HG03108 (cell line): ENCODE measurements around the gene SETD7.

Experiments
- ATAC-seq: cut with Tn5 transposase; IDR thresholded peaks from one replicate; pipeline ENCODE4 v1.9.1; 2021; ENCODE audit warnings: moderate library complexity; ENCODE audit not compliant: unreplicated experiment

SETD7 gene

DNA sequence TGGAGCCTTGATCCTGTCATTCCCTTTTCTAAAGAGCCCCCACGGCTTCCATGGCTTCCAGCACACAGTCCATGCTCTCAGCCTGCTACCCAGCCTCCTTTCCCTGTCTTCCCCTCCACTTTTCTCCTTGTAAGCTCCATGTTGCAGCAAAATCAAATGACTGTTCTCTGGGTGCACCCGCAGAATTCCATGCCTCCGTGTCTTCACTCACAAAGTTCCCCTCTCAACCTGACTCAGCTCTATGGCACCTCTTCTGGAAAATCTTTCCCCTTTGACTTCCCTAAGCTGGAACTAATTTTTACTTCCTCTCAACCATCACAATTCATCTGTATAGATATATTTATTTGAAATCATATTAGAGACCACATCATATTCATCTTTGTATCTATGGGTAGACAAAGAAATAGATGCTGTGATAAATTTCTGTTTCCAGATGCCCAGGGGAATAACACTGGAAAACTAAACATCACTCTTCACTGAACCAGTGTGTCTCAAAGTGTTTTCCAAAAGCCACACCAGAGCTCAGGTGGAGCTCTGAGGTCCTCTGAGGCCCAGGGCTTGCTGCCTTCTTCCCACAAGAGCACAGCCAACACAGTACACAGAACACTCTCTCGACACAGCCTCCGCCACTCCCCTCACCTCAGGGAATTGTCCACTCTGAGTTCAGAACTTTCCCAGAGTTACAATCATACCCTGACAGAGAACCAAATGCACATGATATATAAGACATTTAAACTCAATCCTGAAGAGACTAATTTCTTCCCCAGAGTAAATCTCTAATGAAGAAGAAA, 3.3 kb downstream of the SETD7 start:
- no peak for ATAC-seq

- ATAC-seq: no peak
Measured at GRCh38 chr4:139550724-139551429, 5.1 kb downstream of the SETD7 start.

DNA sequence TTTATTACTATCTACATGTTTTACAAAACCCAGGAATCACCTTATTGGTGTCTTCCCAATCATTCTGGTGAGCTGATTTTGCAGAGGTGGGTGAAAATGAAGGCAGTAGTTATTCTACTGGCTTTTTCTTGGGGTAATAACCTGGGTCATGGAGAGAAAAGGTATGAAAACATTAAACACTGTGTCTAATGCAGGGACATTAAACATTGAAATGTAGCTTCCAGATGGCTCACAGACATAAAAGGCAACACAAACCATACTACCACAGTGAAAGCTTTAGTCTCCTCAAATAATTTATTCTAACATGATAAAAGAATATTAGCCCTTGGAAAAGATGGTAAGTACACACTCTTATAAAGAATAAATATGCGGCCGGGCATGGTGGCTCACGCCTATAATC, 8.0 kb downstream of the SETD7 start:
- ATAC-seq: no peak

GRCh38 chr4:139540632-139541031, 15.4 kb downstream of the SETD7 start:
- no peak for ATAC-seq

DNA sequence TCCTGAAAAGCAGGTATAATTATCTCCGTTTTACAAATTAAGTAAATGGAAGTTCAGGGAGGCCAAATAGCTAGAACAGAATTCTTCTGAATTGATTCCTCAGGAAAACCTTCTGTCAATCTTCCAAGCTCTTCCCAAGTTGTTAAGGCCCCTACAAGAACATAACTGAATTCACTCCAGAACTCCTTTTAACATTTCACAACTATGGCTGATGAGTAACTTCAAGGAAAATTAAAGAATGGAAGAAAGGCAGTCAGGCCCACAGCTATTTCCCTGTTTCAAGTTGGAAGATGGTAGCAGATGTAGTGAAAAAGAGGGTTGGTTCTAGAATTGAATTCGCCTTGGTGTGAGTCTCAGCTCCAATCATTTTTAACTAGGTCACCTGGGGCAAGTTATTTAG, 15.9 kb downstream of the SETD7 start:
- ATAC-seq: no peak

DNA sequence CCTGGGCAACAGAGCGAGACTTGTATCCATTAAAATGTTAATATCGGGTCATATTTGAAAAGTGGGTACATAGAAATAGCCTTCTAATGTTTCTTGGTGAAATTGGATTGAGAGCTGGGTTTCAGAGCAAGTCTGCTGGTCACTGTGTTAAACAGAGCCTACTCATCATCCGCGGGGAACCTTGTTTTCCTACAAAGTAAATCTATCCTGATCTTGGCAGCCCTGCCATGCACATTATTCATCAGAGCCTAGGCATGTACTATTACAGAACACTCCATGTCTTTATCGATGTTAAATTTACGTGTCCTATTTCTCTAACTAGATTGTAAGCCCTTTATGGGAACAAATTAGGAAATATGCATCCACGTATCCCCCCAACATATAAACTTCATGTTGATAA, 18.7 kb downstream of the SETD7 start:
- no peak for ATAC-seq

GRCh38 chr4:139535871-139536234, 20.2 kb downstream of the SETD7 start:
- ATAC-seq: no peak

- ATAC-seq: no peak
Measured at GRCh38 chr4:139535228-139535870, 20.7 kb downstream of the SETD7 start.

- no peak for ATAC-seq
Measured at GRCh38 chr4:139534287-139534950, 21.6 kb downstream of the SETD7 start.

DNA sequence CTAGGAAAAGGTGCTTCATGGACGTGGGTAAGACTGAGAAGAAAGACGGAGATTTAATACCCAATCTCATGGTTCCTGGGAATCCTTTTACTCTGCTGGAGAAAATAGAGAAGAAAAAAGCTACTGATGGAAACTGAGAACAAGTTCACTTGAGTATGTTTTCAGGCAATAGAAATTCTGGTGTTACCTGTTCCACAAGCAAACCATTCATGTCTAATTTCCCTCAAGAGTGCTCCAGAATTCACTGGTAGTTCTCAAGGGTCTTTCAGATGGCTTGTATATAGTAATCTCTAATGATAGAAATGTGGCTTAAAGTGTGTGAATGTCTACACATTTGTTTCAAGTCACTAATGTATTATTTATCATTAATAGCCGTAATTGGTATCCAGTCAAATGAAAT, 22.5 kb downstream of the SETD7 start:
- no peak for ATAC-seq

- ATAC-seq: no peak
Measured at GRCh38 chr4:139532947-139533346, 23.1 kb downstream of the SETD7 start.

DNA sequence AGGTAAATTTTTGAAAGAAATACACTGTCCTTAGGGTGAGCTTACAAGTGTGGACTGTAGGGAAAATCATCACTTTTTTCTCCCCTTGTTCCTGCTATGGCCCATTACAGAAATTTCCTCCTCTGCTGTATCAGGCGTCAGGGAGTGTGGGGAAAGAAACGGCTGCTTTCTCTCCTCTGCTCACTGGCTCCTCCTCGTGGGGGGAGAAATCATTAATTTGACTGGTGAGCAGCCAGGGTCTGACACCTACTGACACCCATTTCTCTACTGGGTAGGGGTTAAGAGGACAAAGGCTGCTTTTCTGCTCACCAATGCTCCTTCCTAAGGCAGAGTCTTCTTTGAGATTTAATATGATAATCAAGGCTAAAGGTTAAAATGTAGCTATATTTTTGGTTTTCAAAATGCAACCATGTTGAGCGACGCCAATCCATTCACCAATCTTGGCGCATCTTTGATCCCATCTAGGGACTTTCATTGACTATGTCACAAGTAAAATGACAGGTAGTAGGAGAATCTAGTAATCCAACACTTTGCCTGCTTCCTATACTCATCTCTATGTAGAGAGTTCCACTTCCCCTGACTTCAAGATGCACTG, 25.1 kb downstream of the SETD7 start:
- ATAC-seq: no peak

- peak; percentile 68 for ATAC-seq
Measured at GRCh38 chr4:139528377-139529005, 27.5 kb downstream of the SETD7 start.

GRCh38 chr4:139526928-139527327, 29.1 kb downstream of the SETD7 start:
- ATAC-seq: no peak

- no peak for ATAC-seq
Measured at GRCh38 chr4:139525414-139525813, 30.6 kb downstream of the SETD7 start.

GRCh38 chr4:139524062-139524631, 31.9 kb downstream of the SETD7 start:
- no peak for ATAC-seq

- no peak for ATAC-seq
Measured at GRCh38 chr4:139523076-139523475, 32.9 kb downstream of the SETD7 start.

GRCh38 chr4:139522457-139522856, 33.6 kb downstream of the SETD7 start:
- no peak for ATAC-seq

DNA sequence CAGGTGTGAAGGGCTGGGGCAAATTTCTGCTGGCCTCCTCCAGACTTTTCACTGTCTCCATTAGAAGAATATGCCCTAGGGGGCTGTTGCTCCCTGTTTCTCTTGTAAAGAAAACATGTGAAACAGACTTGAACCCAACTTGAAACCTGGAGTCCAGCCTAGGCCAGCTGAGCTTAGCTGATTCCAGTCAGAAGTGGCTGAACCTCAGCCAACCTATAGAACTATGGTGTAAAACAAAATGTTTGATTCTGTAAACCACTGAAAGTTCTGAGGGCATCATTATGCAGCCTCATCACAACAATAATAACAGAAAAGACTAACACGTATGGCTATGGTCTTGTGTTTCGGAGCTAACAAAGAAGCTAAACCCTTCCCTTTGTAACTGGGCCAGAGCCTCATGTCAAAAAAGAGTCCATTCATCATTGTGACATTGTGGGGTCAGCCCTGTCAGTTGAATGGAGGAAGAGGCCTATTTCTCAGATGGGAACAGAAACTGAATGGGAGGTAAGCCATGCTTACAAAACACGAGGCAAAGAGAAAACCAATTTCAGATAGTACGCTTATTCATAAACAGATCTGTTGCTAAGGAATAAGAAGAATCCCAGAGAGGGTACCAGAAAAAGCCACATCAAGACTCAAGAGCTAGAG, 34.1 kb downstream of the SETD7 start:
- ATAC-seq: no peak

DNA sequence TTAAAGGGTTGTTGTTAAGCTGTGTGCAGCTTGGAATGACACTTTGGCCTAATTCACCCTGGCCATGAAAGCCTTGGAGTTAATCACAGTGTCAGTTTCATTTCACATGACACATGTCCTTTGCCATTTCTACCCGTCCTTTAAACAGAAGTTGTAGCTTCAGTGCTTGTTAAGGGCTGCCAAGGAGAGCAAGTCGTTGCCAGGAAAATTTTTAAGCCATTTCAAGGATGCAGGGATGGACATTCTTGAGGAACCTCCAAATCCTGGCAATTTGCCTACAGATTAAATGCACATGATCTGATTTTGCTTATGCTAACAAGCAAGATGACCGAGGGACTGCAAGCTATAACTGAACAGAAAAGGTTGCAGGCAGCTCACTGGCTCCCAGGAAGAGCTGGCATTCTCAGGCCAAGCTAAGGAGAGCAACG, 40.5 kb downstream of the SETD7 start:
- ATAC-seq: no peak
